ENCODE results near the gene TMEM245.

DNA sequence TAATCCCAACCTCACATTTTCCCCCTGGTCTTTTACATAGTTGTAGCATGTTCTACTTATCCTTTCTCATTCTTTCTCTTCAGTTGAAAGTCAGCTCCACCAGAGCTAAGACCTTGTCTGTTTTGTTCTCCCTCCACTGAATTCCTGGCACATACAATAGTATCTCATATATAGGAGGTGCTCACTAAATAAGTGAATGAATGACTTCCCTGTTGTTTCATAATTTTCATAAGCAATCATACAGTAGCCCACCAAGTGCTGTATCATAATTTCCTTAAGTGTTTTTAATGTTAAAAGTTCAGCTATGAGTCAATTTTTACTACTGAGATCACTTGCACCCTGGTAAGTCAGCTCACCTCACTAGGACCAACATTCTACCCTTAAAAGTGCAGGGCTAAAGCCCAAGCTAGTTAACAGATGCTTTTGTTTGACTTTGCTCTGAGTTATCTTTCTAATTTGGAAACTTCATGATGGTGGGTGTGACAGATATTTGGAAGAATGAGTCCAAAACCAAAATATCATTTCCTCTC, 27.6 kb downstream of the TMEM245 start:
- TF ChIP-seq, protein P1, sequence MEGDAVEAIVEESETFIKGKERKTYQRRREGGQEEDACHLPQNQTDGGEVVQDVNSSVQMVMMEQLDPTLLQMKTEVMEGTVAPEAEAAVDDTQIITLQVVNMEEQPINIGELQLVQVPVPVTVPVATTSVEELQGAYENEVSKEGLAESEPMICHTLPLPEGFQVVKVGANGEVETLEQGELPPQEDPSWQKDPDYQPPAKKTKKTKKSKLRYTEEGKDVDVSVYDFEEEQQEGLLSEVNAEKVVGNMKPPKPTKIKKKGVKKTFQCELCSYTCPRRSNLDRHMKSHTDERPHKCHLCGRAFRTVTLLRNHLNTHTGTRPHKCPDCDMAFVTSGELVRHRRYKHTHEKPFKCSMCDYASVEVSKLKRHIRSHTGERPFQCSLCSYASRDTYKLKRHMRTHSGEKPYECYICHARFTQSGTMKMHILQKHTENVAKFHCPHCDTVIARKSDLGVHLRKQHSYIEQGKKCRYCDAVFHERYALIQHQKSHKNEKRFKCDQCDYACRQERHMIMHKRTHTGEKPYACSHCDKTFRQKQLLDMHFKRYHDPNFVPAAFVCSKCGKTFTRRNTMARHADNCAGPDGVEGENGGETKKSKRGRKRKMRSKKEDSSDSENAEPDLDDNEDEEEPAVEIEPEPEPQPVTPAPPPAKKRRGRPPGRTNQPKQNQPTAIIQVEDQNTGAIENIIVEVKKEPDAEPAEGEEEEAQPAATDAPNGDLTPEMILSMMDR (IDR thresholded peaks at IDR 0.05; ENCODE audit: low read depth, low read length, poor library complexity, severe bottlenecking): no peak
- no peak for TF ChIP-seq EZH2phosphoT487 (IDR thresholded peaks at IDR 0.05; ENCODE audit: borderline replicate concordance, low read length)

Data from DOHH2 (cell line).